WERI-Rb-1 (cell line): ENCODE results near the gene TTYH3.
A peak's percentile ranks its signal among the peaks of the same experiment; 100 is the strongest.

ENCODE experiments used
- DNase-seq: peaks from one replicate; pipeline ENCODE4 v3.0.0-alpha.2; 2020
- H3K27ac ChIP-seq: fragments of 250-450 bp; sonication (Bioruptor Pico); 2 replicates; pipeline ENCODE4 v1.5.1; 2020; ENCODE audit warnings: mild to moderate bottlenecking, moderate library complexity
- H3K27me3 ChIP-seq: fragments of 250-450 bp; sonication (Bioruptor Pico); 2 replicates; pipeline ENCODE4 v1.5.1; 2021; ENCODE audit warnings: mild to moderate bottlenecking, low read depth, moderate library complexity; ENCODE audit not compliant: insufficient read depth, severe bottlenecking
- H3K36me3 ChIP-seq: fragments of 250-450 bp; sonication (Bioruptor Pico); 2 replicates; pipeline ENCODE4 v1.5.1; 2020; ENCODE audit warnings: mild to moderate bottlenecking, moderate library complexity
- H3K4me3 ChIP-seq: 2 replicates; pipeline ENCODE4 v1.5.1; 2011; ENCODE audit warnings: low read depth, mild to moderate bottlenecking, control low read depth, low read length
- H3K9me3 ChIP-seq: fragments of 250-450 bp; sonication (Bioruptor Pico); 2 replicates; pipeline ENCODE4 v1.5.1; 2021; ENCODE audit warnings: mild to moderate bottlenecking, moderate library complexity; ENCODE audit not compliant: severe bottlenecking
- TF ChIP-seq, protein P1 (sequence below): IDR thresholded peaks from 2 replicates; pipeline ENCODE4 v1.5.1; 2011; ENCODE audit warnings: low read depth, mild to moderate bottlenecking, control low read depth, inconsistent platforms, low read length

The TTYH3 gene

DNA sequence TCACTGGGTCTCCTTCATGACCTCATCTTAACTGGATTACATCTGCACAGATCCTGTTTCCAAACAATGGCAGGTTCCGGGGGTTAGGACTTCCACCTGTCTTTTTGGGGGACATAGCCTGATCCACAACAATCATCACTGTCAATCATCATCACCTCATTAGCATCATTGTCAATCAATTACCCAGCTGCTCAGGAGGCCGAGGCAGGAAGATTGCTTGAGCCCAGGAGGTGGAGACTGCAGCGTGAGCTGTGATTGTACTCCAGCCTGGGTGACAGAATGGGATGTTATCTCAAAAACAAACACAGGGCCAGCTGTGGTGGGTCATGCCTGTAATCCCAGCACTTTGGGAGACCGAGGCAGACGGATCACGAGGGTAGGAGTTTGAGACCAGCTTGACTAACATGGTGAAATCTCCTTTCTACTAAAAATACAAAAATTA, 74.9 kb downstream of the TTYH3 start:
- no peak overlapping the region for H3K4me3 ChIP-seq
- no peaks in the 10 kb centered on the region for H3K27me3 ChIP-seq
- no peak for DNase-seq
- H3K36me3 ChIP-seq = no peaks in the 10 kb centered on the region
- TF ChIP-seq, protein P1, sequence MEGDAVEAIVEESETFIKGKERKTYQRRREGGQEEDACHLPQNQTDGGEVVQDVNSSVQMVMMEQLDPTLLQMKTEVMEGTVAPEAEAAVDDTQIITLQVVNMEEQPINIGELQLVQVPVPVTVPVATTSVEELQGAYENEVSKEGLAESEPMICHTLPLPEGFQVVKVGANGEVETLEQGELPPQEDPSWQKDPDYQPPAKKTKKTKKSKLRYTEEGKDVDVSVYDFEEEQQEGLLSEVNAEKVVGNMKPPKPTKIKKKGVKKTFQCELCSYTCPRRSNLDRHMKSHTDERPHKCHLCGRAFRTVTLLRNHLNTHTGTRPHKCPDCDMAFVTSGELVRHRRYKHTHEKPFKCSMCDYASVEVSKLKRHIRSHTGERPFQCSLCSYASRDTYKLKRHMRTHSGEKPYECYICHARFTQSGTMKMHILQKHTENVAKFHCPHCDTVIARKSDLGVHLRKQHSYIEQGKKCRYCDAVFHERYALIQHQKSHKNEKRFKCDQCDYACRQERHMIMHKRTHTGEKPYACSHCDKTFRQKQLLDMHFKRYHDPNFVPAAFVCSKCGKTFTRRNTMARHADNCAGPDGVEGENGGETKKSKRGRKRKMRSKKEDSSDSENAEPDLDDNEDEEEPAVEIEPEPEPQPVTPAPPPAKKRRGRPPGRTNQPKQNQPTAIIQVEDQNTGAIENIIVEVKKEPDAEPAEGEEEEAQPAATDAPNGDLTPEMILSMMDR = no peak
- peaks cover 2% of the 10 kb centered on the region for H3K9me3 ChIP-seq
- H3K27ac ChIP-seq = no peak overlapping the region

DNA sequence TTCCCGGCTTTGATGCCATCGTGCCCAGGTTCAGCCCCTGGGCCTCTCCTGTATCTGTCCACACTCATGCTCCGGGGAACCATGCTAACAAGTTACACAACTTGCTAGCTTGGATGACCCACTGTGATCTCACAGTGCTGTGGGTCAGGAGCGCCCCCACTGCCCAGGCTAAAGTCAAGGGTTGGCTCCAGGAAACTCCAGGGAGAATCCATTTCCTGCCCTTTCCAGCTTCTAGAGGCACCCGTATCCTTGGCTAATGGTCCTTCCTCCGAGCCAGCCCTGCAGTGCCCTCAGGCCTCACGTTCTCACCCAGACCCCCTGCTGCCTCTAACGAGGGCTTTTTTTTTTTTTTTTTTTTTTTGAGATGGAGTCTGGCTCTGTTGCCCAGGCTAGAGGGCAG, 75.7 kb downstream of the TTYH3 start:
- no peak for DNase-seq
- Histone ChIP-seq H3K27me3 (no peaks in the 10 kb centered on the region), H3K27ac (no peak overlapping the region), H3K36me3 (no peaks in the 10 kb centered on the region), H3K4me3 (no peak overlapping the region), H3K9me3 (peaks cover 2% of the 10 kb centered on the region)
- TF ChIP-seq, protein P1 = no peak

DNA sequence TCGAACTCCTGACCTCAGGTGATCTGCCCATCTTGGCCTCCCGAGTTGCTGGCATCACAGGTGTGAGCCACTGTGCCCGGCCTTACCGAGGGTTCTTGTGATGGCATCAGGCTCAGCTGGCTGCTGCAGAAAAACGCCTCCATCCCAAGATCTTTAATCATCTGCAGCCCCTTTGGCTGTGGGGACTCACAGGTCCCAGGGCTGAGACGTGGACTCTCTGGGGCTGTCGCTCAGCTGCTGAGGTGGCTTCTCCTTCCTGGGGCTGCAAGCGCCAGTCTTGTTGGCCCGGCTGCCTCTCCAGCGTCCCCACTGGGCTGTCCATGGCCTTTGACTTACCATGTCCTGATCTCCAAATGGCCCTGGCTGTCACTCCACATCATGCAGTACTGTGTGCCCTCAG, 76.3 kb downstream of the TTYH3 start:
- Histone ChIP-seq H3K27me3 (no peaks in the 10 kb centered on the region), H3K4me3 (no peak overlapping the region), H3K27ac (no peak overlapping the region), H3K9me3 (peaks cover 2% of the 10 kb centered on the region), H3K36me3 (no peaks in the 10 kb centered on the region)
- TF ChIP-seq, protein P1 = no peak
- no peak for DNase-seq

DNA sequence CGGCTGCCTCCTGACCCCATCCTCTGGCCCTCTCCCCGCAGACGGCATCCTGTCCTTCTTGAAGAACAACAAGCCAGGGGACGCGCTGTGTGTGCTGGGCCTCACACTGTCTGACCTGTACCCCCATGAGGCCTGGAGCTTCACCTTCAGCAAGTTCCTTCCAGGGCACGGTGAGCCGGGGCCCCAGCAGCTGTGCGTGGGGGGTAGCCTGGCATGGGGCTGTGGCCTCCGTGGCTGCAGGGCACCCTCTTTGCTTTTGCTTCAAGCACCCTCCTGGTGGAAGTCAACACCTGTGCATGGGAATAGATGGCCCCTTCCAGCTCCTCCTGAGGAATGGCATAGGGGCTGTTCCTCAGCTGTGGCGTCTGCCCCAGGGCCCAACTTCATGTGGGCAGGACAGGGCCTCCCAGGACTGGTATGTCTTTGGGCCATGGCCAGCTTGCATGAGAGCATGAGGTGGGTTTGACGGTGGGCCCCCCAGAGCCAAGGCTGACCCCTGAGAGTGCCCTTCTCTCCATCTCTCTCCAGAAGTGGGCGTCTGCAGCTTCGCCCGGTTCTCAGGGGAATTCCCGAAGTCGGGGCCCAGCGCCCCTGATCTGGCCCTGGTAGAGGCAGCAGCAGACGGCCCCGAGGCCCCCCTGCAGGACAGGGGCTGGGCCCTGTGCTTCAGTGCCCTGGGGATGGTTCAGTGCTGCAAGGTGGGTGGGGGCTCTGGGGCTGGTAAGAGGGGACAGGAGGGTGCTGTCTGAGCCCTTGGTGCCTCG, 76.9 kb downstream of the TTYH3 start:
- no peaks in the 10 kb centered on the region for H3K36me3 ChIP-seq
- no peak overlapping the region for H3K27ac ChIP-seq
- H3K4me3 ChIP-seq = no peak overlapping the region
- DNase-seq = no peak
- peaks cover 2% of the 10 kb centered on the region for H3K9me3 ChIP-seq
- no peaks in the 10 kb centered on the region for H3K27me3 ChIP-seq
- TF ChIP-seq, protein P1 = no peak

DNA sequence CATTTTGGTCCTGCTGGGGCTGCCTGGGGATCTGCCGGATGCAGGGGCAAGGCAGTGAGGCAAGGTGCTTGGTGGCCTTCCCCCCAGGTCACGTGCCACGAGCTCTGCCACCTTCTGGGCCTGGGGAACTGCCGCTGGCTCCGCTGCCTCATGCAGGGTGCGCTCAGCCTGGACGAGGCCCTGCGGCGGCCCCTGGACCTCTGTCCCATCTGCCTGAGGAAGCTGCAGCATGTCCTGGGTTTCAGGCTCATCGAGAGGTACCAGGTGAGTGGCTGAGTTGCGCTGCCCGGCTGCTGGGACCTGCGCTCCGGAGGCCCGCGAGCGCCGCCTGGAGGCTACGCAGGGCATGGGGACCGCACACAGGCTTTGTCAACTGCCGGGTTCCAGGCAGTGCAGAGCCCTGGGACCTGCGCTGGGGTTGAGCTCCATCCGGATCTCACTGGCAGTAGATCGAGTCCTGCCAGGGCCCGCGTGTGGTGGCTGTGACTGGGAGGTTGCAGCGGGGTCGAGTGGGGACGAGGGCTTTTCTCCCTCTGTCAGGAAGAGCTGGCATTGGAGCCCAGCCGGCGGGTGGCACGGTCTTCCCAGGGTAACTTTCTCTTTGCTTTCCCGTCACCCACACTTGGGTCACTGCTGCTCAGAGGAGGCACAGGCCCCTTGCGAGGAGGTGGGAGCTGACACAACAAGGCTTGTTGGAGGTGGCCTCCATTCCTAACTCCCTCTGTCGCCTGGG, 77.9 kb downstream of the TTYH3 start:
- peaks cover 2% of the 10 kb centered on the region for H3K9me3 ChIP-seq
- peak overlapping the region; percentile 24 for H3K4me3 ChIP-seq
- no peaks in the 10 kb centered on the region for H3K36me3 ChIP-seq
- H3K27ac ChIP-seq = no peak overlapping the region
- peak; percentile 81 for DNase-seq
- H3K27me3 ChIP-seq = no peaks in the 10 kb centered on the region
- TF ChIP-seq, protein P1 = peak; percentile 98
